ENCODE measurements around the gene TP53BP1.

Gene TP53BP1

GRCh38 chr15:43517354-43518196 lies 24.6 kb upstream of the TP53BP1 start, which contains the start of gene MAP1A:
TSS of gene MAP1A (plus strand) at chr15:43517608. CDS start at chr15:43521474, 3,866 bp downstream.
- peak; percentile 89 for DNase-seq (ENCODE audit: low spot score)

- peak; percentile 66 for DNase-seq (ENCODE audit: low spot score)
These were observed 23.9 kb upstream of the TP53BP1 start for GRCh38 chr15:43516801-43517353.

- DNase-seq (ENCODE audit: low spot score) = peak; percentile 69
These were observed 23.2 kb upstream of the TP53BP1 start for GRCh38 chr15:43516185-43516584.

- no peak for DNase-seq (ENCODE audit: low spot score)
These were observed 22.8 kb upstream of the TP53BP1 start for GRCh38 chr15:43515741-43516140.

GRCh38 chr15:43514241-43515057 lies 21.5 kb upstream of the TP53BP1 start:
- no peak for DNase-seq (ENCODE audit: low spot score)

GRCh38 chr15:43513550-43513949 lies 20.6 kb upstream of the TP53BP1 start:
- DNase-seq (ENCODE audit: low spot score) = no peak

GRCh38 chr15:43511012-43511885 lies 18.3 kb upstream of the TP53BP1 start:
- no peak for DNase-seq (ENCODE audit: low spot score)

- peak; percentile 97 for DNase-seq (ENCODE audit: low spot score)
These were observed 17.4 kb upstream of the TP53BP1 start for GRCh38 chr15:43510200-43511011.

- no peak for DNase-seq (ENCODE audit: low spot score)
These were observed 16.8 kb upstream of the TP53BP1 start for GRCh38 chr15:43509660-43510199.

- DNase-seq (ENCODE audit: low spot score) = no peak
These were observed 16.2 kb upstream of the TP53BP1 start for GRCh38 chr15:43508991-43509659.

GRCh38 chr15:43508421-43508820 lies 15.5 kb upstream of the TP53BP1 start:
- DNase-seq (ENCODE audit: low spot score) = no peak

- DNase-seq (ENCODE audit: low spot score) = peak; percentile 14
These were observed 12.8 kb upstream of the TP53BP1 start for GRCh38 chr15:43505738-43506137.

- no peak for DNase-seq (ENCODE audit: low spot score)
These were observed 6.7 kb upstream of the TP53BP1 start for GRCh38 chr15:43499635-43500034.

- DNase-seq (ENCODE audit: low spot score) = no peak
These were observed 6.0 kb upstream of the TP53BP1 start for GRCh38 chr15:43498990-43499389.

GRCh38 chr15:43493703-43494472 lies 932 bp upstream of the TP53BP1 start:
- DNase-seq (ENCODE audit: low spot score) = no peak

- DNase-seq (ENCODE audit: low spot score) = no peak
These were observed 690 bp downstream of the TP53BP1 start for GRCh38 chr15:43492266-43492665.

- no peak for DNase-seq (ENCODE audit: low spot score)
These were observed 3.8 kb downstream of the TP53BP1 start for GRCh38 chr15:43489191-43489590.

- DNase-seq (ENCODE audit: low spot score) = no peak
These were observed 4.2 kb downstream of the TP53BP1 start for GRCh38 chr15:43488790-43489189.

- no peak for DNase-seq (ENCODE audit: low spot score)
These were observed 5.6 kb downstream of the TP53BP1 start for GRCh38 chr15:43487271-43487895.

Data from AG08395 (cell line).